Measurements from ENCODE around the gene CDK6. TPM values are rescaled to one million over a fixed set of nuclear protein-coding genes. Genes with fewer than 3 reads are reported as not detected.
"Not testable (repeated sequence)": the region's sequence is repeated elsewhere in the genome, so short reads cannot be mapped to it uniquely, and the experiment has no call there.

CDK6 gene
- total RNA-seq, 4 donors from 2014 or later = 43.6 to 85.1 (median 63.3) TPM

DNA sequence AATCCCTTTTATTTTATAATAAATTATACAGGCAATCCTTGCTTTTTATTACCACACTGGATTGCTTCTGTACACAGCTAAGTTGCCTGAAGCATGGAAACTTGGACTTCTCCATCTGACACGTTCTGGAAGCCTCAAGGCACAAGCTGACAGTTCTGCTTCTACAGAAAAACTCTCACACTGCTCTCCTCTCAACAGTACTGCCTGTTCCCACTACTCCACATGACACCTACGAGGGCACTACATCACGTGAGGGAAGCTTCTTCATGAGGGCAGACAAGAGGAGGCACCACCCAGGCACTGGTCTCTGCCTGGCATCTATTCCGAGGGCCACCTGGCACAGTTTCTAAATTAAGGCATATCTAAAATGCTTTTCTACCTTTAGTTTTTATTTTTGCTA lies 229.4 kb downstream of the CDK6 start:
- WGBS, 2 donors = 79 to 80% methylated on average over 4 of the region's 4 CpGs
- intact Hi-C loops (cut with DNase I; ENCODE audit: low total_unique reads) = no loop called here
- no peak for DNase-seq (ENCODE audit: low spot score in 2 of 2)
- TF ChIP-seq, protein P1, sequence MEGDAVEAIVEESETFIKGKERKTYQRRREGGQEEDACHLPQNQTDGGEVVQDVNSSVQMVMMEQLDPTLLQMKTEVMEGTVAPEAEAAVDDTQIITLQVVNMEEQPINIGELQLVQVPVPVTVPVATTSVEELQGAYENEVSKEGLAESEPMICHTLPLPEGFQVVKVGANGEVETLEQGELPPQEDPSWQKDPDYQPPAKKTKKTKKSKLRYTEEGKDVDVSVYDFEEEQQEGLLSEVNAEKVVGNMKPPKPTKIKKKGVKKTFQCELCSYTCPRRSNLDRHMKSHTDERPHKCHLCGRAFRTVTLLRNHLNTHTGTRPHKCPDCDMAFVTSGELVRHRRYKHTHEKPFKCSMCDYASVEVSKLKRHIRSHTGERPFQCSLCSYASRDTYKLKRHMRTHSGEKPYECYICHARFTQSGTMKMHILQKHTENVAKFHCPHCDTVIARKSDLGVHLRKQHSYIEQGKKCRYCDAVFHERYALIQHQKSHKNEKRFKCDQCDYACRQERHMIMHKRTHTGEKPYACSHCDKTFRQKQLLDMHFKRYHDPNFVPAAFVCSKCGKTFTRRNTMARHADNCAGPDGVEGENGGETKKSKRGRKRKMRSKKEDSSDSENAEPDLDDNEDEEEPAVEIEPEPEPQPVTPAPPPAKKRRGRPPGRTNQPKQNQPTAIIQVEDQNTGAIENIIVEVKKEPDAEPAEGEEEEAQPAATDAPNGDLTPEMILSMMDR (IDR thresholded peaks at IDR 0.05) = no peak
- TF ChIP-seq POLR2A (IDR thresholded peaks at IDR 0.05) = no peak
- H3K4me3 ChIP-seq (ENCODE audit: low read depth, poor library complexity, severe bottlenecking) = no peak overlapping the region

DNA sequence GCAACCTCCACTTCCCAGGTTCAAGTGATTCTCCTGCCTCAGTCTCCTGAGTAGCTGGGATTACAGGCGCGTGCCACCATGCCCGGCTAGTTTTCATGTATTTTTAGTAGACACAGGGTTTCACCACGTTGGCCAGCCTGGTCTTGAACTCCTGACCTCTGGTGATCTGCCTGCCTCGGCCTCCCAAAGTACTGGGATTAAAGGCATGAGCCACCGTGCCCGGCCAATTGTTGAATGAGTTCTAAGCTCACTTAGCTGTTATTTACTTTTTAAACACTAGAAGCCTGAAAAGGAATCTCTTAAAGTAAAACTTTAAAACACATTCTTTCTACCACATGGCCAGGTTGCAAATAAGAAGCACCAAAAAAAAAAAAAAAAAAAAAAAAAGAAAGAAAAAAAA lies 231.9 kb downstream of the CDK6 start:
- H3K4me3 ChIP-seq (ENCODE audit: low read depth, poor library complexity, severe bottlenecking); DNase-seq (ENCODE audit: low spot score in 2 of 2); intact Hi-C loops (cut with DNase I; ENCODE audit: low total_unique reads): not testable (repeated sequence)
- WGBS, 2 donors = 88 to 90% methylated on average over 7 of the region's 7 CpGs

DNA sequence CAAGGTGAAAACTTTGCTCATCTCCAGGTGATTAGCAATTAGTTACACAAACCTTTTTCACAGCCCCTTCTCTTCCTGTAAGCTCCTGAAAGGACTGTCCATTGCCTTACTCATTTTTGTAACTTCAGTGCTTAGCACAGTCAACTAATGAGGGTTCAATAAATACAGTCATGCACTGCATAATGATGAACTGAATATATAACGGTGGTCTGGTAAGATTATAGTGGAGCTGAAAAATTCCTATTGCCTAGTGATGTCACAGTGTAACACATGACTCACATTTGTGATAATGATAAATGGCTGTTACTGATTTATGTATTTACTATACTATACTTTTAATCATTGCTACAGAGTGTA lies 233.3 kb downstream of the CDK6 start:
- intact Hi-C loops (cut with DNase I; ENCODE audit: low total_unique reads) = no loop called here
- H3K4me3 ChIP-seq (ENCODE audit: low read depth, poor library complexity, severe bottlenecking) = no peak overlapping the region
- no peak for DNase-seq (ENCODE audit: low spot score in 2 of 2)
- WGBS, 2 donors = 58 to 78% methylated on average over 1 of the region's 1 CpG
- TF ChIP-seq, protein P1 (IDR thresholded peaks at IDR 0.05) = no peak
- no peak for TF ChIP-seq POLR2A (IDR thresholded peaks at IDR 0.05)

DNA sequence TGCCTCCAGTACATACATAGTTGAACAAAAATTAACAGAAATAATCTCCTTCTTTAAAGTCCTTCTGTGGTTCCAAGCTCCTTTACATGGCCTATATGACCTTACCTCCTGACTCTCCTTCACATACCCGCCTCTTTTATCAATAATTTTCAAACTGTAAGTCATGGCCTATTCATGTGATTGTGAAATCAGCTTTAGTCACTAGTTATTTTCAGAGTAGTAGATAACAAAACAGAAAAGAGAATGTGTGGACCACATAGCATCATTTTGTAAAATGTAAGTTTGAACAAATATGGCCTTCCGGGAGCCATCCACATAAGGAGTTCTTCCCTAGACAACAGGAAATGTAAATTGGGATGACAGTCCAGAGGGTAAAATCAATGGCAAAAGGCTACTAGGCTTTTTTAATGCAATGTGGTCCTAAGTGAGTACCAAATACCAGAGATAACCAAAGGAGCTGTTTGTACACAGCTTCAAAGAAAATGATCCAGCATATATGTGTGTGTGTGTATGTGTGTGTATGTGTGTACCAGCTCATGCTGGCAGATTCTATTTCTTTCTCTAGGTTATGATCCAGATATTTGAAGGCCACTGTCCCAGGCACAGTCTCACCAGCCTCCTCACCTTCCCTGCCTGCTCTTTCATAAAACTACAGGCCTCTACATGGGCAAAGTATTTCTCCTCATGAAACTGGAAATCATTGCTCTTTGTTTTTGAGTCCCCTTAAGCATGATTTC lies 233.9 kb downstream of the CDK6 start:
- 91 to 93% methylated on average over 2 of the region's 2 CpGs for WGBS, 2 donors
- intact Hi-C loops (cut with DNase I; ENCODE audit: low total_unique reads) = no loop called here

DNA sequence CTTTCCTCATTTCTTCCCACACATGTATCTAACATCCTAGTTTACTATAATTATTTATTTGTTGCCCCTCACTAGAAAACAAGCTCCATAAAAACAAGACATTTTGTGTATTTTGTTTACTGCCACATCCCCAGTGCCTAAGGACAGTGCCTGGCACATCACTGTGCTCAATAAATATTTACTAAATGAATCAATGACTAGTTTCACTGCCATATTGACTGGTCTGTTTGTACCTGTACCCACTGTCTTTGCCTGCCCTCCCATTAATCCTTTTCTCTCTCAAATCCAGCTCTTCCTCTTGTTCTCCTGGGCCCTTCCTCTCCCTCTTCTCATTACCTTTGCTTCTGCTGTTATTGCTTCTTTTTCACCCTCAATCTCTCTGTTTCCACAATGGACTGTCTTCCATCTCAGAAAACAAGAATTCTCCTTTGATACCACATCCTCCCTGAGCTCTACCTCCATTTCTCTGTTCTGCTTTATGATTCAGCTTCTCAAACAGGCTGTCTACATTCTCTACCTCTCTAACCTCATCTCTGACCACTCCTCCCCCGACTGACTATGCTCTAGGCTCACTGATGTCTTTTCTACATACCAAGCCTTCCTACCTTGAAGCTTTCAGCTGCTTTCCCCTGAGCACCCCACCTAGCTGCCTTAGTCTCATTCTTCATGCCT lies 237.9 kb downstream of the CDK6 start:
- 50 to 53% methylated on average over 1 of the region's 1 CpG for WGBS, 2 donors
- no peak for DNase-seq (ENCODE audit: low spot score in 2 of 2)
- TF ChIP-seq, protein P1 (IDR thresholded peaks at IDR 0.05) = no peak
- TF ChIP-seq POLR2A (IDR thresholded peaks at IDR 0.05) = no peak
- intact Hi-C loops (cut with DNase I; ENCODE audit: low total_unique reads) = no loop called here
- H3K4me3 ChIP-seq (ENCODE audit: low read depth, poor library complexity, severe bottlenecking) = no peak overlapping the region

More for the DNA sequence above, 233.9 kb downstream of the CDK6 start:
- no peak overlapping the region for H3K4me3 ChIP-seq (ENCODE audit: low read depth, poor library complexity, severe bottlenecking)
- TF ChIP-seq, protein P1 (IDR thresholded peaks at IDR 0.05) = no peak
- TF ChIP-seq POLR2A (IDR thresholded peaks at IDR 0.05) = no peak
- no peak for DNase-seq (ENCODE audit: low spot score in 2 of 2)

DNA sequence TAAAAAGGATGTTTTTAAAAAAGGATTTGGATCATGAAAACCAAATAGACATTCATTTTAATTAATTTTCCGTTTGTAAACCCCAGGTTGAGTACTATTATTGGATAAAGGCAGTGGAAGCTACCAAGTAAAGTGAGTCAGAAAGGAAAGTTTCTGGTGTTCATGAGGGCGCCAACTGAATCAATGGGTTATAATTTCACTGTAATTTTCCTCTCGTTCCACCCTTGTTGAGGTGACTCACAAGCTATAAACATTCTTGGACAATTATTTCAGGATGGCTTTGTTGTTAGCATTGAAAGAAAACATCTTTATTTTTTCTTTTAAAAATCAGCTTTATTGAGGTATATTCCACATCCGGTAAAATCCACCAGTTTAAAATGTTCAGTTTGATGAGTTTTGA lies 241.1 kb downstream of the CDK6 start:
- DNase-seq (ENCODE audit: low spot score in 2 of 2) = no peak
- 43 to 57% methylated on average over 4 of the region's 4 CpGs for WGBS, 2 donors
- TF ChIP-seq, protein P1 (IDR thresholded peaks at IDR 0.05) = no peak
- no peak for TF ChIP-seq POLR2A (IDR thresholded peaks at IDR 0.05)
- no peak overlapping the region for H3K4me3 ChIP-seq (ENCODE audit: low read depth, poor library complexity, severe bottlenecking)
- intact Hi-C loops (cut with DNase I; ENCODE audit: low total_unique reads) = no loop called here

All from lower leg skin (tissue), 4 donors.